OCI-LY1 (cell line): ENCODE data around the gene PRKCZ.

Experiments
- H2AFZ ChIP-seq: fragments of 200-600 bp; sonication (generic), shearing (Covaris generic); 2 replicates; pipeline ENCODE4 v1.6.0; 2014; ENCODE audit warnings: antibody characterized with exemption, mild to moderate bottlenecking, low read length
- H3F3A ChIP-seq: fragments of 200-600 bp; sonication (generic), shearing (Covaris generic); 2 replicates; pipeline ENCODE4 v1.6.0; 2014; ENCODE audit warnings: mild to moderate bottlenecking, antibody characterized with exemption, low read length, moderate library complexity; ENCODE audit not compliant: insufficient read depth
- H3K27ac ChIP-seq: fragments of 200-600 bp; sonication (generic); 2 replicates; pipeline ENCODE4 v1.5.1; 2014; ENCODE audit warnings: low read length, mixed run types, mild to moderate bottlenecking, low read depth; ENCODE audit not compliant: poor library complexity, severe bottlenecking
- H3K27me3 ChIP-seq: fragments of 200-600 bp; sonication (generic); 2 replicates; pipeline ENCODE4 v1.6.0; 2014; ENCODE audit warnings: antibody characterized with exemption, mild to moderate bottlenecking, low read length, moderate library complexity; ENCODE audit not compliant: insufficient read depth
- H3K36me3 ChIP-seq: fragments of 200-600 bp; sonication (generic); 2 replicates; pipeline ENCODE4 v1.6.1; 2014; ENCODE audit warnings: mild to moderate bottlenecking, antibody characterized with exemption, low read length, moderate library complexity, mixed read lengths; ENCODE audit not compliant: insufficient read depth
- H3K4me1 ChIP-seq: fragments of 200-600 bp; sonication (generic); 2 replicates; pipeline ENCODE4 v1.5.1; 2014; ENCODE audit warnings: mild to moderate bottlenecking, low read length, moderate library complexity; ENCODE audit not compliant: insufficient read depth, severe bottlenecking
- H3K4me2 ChIP-seq: fragments of 200-600 bp; sonication (generic), shearing (Covaris generic); 2 replicates; pipeline ENCODE4 v1.6.1; 2014; ENCODE audit warnings: low read length
- H3K4me3 ChIP-seq: fragments of 200-600 bp; sonication (generic); 2 replicates; pipeline ENCODE4 v1.5.1; 2014; ENCODE audit warnings: low read length, low read depth, mild to moderate bottlenecking, mixed read lengths; ENCODE audit not compliant: poor library complexity, severe bottlenecking
- H3K79me2 ChIP-seq: fragments of 200-600 bp; shearing (Covaris generic); 2 replicates; pipeline ENCODE4 v1.6.1; 2016; ENCODE audit warnings: mixed run types, low read length, mixed read lengths; ENCODE audit not compliant: insufficient read depth
- H3K9ac ChIP-seq: fragments of 200-600 bp; sonication (generic), shearing (Covaris generic); 2 replicates; pipeline ENCODE4 v1.6.1; 2014; ENCODE audit warnings: mild to moderate bottlenecking, low read length, mixed read lengths
- H3K9me2 ChIP-seq: fragments of 200-600 bp; sonication (generic), shearing (Covaris generic); 2 replicates; pipeline ENCODE4 v1.6.1; 2014; ENCODE audit warnings: low read depth, mild to moderate bottlenecking, low read length, mixed read lengths
- H3K9me3 ChIP-seq: fragments of 200-600 bp; shearing (Covaris generic); 2 replicates; pipeline ENCODE4 v1.6.1; 2014; ENCODE audit warnings: low read length, mixed read lengths
- H4K20me1 ChIP-seq: fragments of 200-600 bp; sonication (generic), shearing (Covaris generic); 2 replicates; pipeline ENCODE4 v1.6.0; 2016; ENCODE audit warnings: mild to moderate bottlenecking, low read length; ENCODE audit not compliant: insufficient read depth
- EZH2 ChIP-seq: fragments of 200-600 bp; sonication (generic), shearing (Covaris generic); IDR thresholded peaks from 2 replicates; pipeline ENCODE4 v1.8.0; 2017; ENCODE audit warnings: borderline replicate concordance, mixed run types, mild to moderate bottlenecking, antibody characterized with exemption, low read length, moderate library complexity, mixed read lengths
- TF ChIP-seq, protein P1 (sequence below): fragments of 200-600 bp; sonication (generic), shearing (Covaris generic); IDR thresholded peaks from 2 replicates; pipeline ENCODE4 v1.5.1; 2017; ENCODE audit warnings: mild to moderate bottlenecking, antibody characterized with exemption, low read length, moderate library complexity, mixed read lengths

Gene PRKCZ

GRCh38 chr1:2200308-2200943 lies 150.2 kb downstream of the PRKCZ start:
- H3K27me3 ChIP-seq: no peaks in the 10 kb centered on the region
- TF ChIP-seq EZH2: no peak
- TF ChIP-seq, protein P1, sequence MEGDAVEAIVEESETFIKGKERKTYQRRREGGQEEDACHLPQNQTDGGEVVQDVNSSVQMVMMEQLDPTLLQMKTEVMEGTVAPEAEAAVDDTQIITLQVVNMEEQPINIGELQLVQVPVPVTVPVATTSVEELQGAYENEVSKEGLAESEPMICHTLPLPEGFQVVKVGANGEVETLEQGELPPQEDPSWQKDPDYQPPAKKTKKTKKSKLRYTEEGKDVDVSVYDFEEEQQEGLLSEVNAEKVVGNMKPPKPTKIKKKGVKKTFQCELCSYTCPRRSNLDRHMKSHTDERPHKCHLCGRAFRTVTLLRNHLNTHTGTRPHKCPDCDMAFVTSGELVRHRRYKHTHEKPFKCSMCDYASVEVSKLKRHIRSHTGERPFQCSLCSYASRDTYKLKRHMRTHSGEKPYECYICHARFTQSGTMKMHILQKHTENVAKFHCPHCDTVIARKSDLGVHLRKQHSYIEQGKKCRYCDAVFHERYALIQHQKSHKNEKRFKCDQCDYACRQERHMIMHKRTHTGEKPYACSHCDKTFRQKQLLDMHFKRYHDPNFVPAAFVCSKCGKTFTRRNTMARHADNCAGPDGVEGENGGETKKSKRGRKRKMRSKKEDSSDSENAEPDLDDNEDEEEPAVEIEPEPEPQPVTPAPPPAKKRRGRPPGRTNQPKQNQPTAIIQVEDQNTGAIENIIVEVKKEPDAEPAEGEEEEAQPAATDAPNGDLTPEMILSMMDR: no peak
- no peak overlapping the region for H3K9ac ChIP-seq
- H3K4me1 ChIP-seq: peaks cover 6% of the 10 kb centered on the region
- no peaks in the 10 kb centered on the region for H3K9me2 ChIP-seq
- H2AFZ ChIP-seq: no peak overlapping the region
- no peaks in the 10 kb centered on the region for H3K36me3 ChIP-seq
- H3K4me3 ChIP-seq: no peak overlapping the region
- no peak overlapping the region for H3K27ac ChIP-seq
- H4K20me1 ChIP-seq: no peaks in the 10 kb centered on the region
- H3K9me3 ChIP-seq: no peaks in the 10 kb centered on the region
- no peaks in the 10 kb centered on the region for H3K79me2 ChIP-seq
- no peaks in the 10 kb centered on the region for H3F3A ChIP-seq
- no peak overlapping the region for H3K4me2 ChIP-seq

GRCh38 chr1:2201062-2201461 lies 150.9 kb downstream of the PRKCZ start:
- no peak for TF ChIP-seq EZH2
- TF ChIP-seq, protein P1: no peak
- H3K27ac ChIP-seq: no peak overlapping the region
- no peaks in the 10 kb centered on the region for H3K9me2 ChIP-seq
- no peaks in the 10 kb centered on the region for H3K27me3 ChIP-seq
- no peak overlapping the region for H3K4me2 ChIP-seq
- H3K4me3 ChIP-seq: no peak overlapping the region
- H3K79me2 ChIP-seq: no peaks in the 10 kb centered on the region
- no peaks in the 10 kb centered on the region for H3F3A ChIP-seq
- no peaks in the 10 kb centered on the region for H4K20me1 ChIP-seq
- no peak overlapping the region for H2AFZ ChIP-seq
- H3K36me3 ChIP-seq: no peaks in the 10 kb centered on the region
- H3K4me1 ChIP-seq: peaks cover 6% of the 10 kb centered on the region
- no peaks in the 10 kb centered on the region for H3K9me3 ChIP-seq
- H3K9ac ChIP-seq: no peak overlapping the region

DNA sequence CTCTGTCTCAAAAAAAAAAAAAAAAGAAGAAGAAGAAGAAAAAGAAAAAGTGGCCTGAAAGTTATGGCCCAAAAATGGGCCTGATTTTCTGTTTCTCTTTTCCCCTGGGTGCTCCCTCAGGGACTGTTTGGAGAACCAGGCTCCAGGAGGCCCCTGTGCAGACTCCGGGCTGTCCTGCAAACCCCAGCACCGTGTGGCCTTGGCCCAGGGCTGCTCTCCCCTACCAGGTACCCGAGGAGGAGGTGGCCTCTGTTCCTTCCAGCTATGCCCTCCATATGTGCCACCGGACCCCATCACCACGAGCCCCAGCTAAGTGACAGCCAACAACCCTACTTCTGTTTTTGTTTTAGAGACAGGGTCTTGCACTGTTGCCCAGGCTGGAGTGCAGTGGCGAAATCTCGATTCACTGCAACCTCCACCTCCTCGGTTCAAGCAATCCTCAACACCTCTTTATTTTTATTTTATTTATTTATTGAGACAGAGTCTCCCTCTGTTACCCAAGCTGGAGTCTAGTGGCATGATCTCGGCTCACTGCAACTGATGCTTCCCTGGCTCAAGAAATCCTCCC lies 151.9 kb downstream of the PRKCZ start:
- TF ChIP-seq, protein P1: no peak
- no peak for TF ChIP-seq EZH2
- H3K36me3 ChIP-seq: no peaks in the 10 kb centered on the region
- H3K79me2 ChIP-seq: no peaks in the 10 kb centered on the region
- H3K4me3 ChIP-seq: no peak overlapping the region
- no peak overlapping the region for H3K9ac ChIP-seq
- no peaks in the 10 kb centered on the region for H3K9me2 ChIP-seq
- H3K27ac ChIP-seq: no peak overlapping the region
- no peaks in the 10 kb centered on the region for H4K20me1 ChIP-seq
- H3K4me1 ChIP-seq: peaks cover 6% of the 10 kb centered on the region
- H2AFZ ChIP-seq: no peak overlapping the region
- no peaks in the 10 kb centered on the region for H3F3A ChIP-seq
- no peak overlapping the region for H3K4me2 ChIP-seq
- no peaks in the 10 kb centered on the region for H3K9me3 ChIP-seq
- no peaks in the 10 kb centered on the region for H3K27me3 ChIP-seq
